Natural killer cell treated with Interleukin-12 subunit alpha and Interleukin-12 subunit beta and Interleukin-15 and Interleukin-18, amount 100 ng/mL, for 72 hours (primary cell): ENCODE results near the gene TBK1. TPM values are rescaled to one million over a fixed set of nuclear protein-coding genes. Genes with fewer than 3 reads are reported as not detected.
A peak's percentile ranks its signal among the peaks of the same experiment; 100 is the strongest.
"Not testable (repeated sequence)": the region's sequence is repeated elsewhere in the genome, so short reads cannot be mapped to it uniquely, and the experiment has no call there.

Source experiments
- ATAC-seq, 2 donors: fragments of 150-1000 bp; cut with Tn5 transposase in 1 of 2; sonication (Bioruptor Pico), chemical (Tn5 transposase) in 1 of 2; 2 replicates each; pipeline ENCODE4 v1.10.0; 2021
- DNase-seq: peaks from one replicate; pipeline ENCODE4 v3.0.0; 2022; ENCODE audit warnings: low spot score
- H3K27ac Mint-ChIP-seq, 2 donors: 1 replicate in 1 of 2; 2 replicates in 1 of 2; pipeline ENCODE4 v1.8.0; 2022; ENCODE audit warnings: mixed read lengths in 2 of 2, mild to moderate bottlenecking in 1 of 2, moderate library complexity in 1 of 2
- H3K27me3 Mint-ChIP-seq, 2 donors: 1 replicate in 1 of 2; 2 replicates in 1 of 2; pipeline ENCODE4 v1.8.0; 2022; ENCODE audit warnings: mixed read lengths in 2 of 2
- H3K36me3 Mint-ChIP-seq: one replicate; pipeline ENCODE4 v1.8.0; 2022; ENCODE audit warnings: mixed read lengths
- H3K4me1 Mint-ChIP-seq, 2 donors: 1 replicate in 1 of 2; 2 replicates in 1 of 2; pipeline ENCODE4 v1.8.0; 2022; ENCODE audit warnings: low read depth in 2 of 2, mixed read lengths in 2 of 2, mild to moderate bottlenecking in 1 of 2
- H3K4me3 Mint-ChIP-seq: one replicate; pipeline ENCODE4 v1.8.0; 2022; ENCODE audit warnings: mixed read lengths
- H3K9me3 Mint-ChIP-seq: 2 replicates; pipeline ENCODE4 v1.8.0; 2022; ENCODE audit warnings: mixed read lengths
- total RNA-seq, 2 donors: library from RNA; stranded (reverse); gene quantifications; one replicate each; pipeline ENCODE4 v1.2.3, GENCODE V29; 2022

TBK1 gene
- total RNA-seq, 2 donors from 2014 or later, result 41.9 to 42.1 TPM

GRCh38 chr12:64494998-64495729 lies 43.2 kb downstream of the TBK1 start:
- no peak overlapping the region for H3K4me3 Mint-ChIP-seq
- DNase-seq (no peak), ATAC-seq (no peak)
- H3K4me1 Mint-ChIP-seq, result peaks cover 0 to 10% of the 10 kb centered on the region in 2 donors
- H3K36me3 Mint-ChIP-seq, result peaks cover 14% of the 10 kb centered on the region
- no peaks in the 10 kb centered on the region for H3K27me3 Mint-ChIP-seq
- no peaks in the 10 kb centered on the region for H3K9me3 Mint-ChIP-seq
- H3K27ac Mint-ChIP-seq, result peak overlapping the region in 1 of 2 donors; percentile 59

DNA sequence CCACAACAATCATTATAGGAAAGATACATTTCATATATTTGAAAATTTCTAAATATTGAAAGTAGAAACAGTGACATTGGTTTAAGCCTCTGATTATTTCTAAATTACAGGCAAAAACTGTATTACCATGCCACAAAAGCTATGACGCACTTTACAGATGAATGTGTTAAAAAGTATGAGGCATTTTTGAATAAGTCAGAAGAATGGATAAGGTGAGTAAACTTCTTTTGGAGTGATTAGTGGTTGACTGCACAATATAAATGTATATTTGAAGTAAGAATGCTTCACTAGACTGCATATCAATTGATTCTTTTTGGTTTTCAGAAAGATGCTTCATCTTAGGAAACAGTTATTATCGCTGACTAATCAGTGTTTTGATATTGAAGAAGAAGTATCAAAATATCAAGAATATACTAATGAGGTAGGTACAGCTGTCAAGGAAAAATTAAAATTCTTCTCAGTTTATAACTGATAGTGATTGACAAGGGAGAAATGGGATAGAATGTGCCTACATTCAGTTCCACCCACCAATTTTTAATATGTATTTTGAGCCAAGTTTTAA lies 45.0 kb downstream of the TBK1 start:
- Mint-ChIP-seq H3K27ac (no peak overlapping the region), H3K4me3 (no peak overlapping the region)

GRCh38 chr12:64497484-64497883 lies 45.6 kb downstream of the TBK1 start:
- Mint-ChIP-seq H3K27me3 (no peaks in the 10 kb centered on the region), H3K36me3 (peaks cover 13% of the 10 kb centered on the region), H3K9me3 (no peaks in the 10 kb centered on the region), H3K4me1 (peaks cover 1 to 15% of the 10 kb centered on the region in 2 donors), H3K27ac (no peak overlapping the region), H3K4me3 (no peak overlapping the region)
- DNase-seq, result no peak
- no peak for ATAC-seq

More for the DNA sequence above, 45.0 kb downstream of the TBK1 start:
- no peak for DNase-seq
- Mint-ChIP-seq H3K36me3 (peaks cover 13% of the 10 kb centered on the region), H3K4me1 (peaks cover 0 to 14% of the 10 kb centered on the region in 2 donors), H3K9me3 (no peaks in the 10 kb centered on the region), H3K27me3 (no peaks in the 10 kb centered on the region)
- ATAC-seq, result no peak

DNA sequence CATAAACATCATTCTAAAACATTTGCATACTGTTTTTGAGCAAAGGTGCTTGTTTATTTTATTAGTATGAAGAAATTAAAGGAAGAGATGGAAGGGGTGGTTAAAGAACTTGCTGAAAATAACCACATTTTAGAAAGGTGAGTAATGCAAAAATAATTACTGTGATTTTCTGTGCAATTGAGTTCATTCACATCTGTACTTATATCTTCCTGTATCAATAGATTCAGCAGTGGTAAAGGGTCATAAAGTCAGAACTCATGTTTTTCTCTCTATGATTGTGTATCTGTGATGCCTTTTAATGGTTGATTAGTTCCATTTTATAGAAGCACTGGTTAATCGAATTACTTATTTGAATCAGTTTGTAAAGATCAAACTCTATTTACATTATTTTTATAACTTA lies 46.0 kb downstream of the TBK1 start:
- Mint-ChIP-seq H3K36me3 (peaks cover 13% of the 10 kb centered on the region), H3K27me3 (no peaks in the 10 kb centered on the region), H3K9me3 (no peaks in the 10 kb centered on the region), H3K4me3 (no peak overlapping the region), H3K4me1 (peaks cover 3 to 18% of the 10 kb centered on the region in 2 donors), H3K27ac (no peak overlapping the region)
- ATAC-seq (no peak), DNase-seq (no peak)

GRCh38 chr12:64500394-64500793 lies 48.5 kb downstream of the TBK1 start:
- Mint-ChIP-seq H3K9me3 (no peaks in the 10 kb centered on the region), H3K4me3 (no peak overlapping the region), H3K4me1 (peaks cover 3 to 11% of the 10 kb centered on the region in 2 donors), H3K36me3 (peaks cover 13% of the 10 kb centered on the region), H3K27ac (peak overlapping the region in 1 of 2 donors; percentile 4), H3K27me3 (no peaks in the 10 kb centered on the region)
- DNase-seq, result no peak
- ATAC-seq, result no peak

DNA sequence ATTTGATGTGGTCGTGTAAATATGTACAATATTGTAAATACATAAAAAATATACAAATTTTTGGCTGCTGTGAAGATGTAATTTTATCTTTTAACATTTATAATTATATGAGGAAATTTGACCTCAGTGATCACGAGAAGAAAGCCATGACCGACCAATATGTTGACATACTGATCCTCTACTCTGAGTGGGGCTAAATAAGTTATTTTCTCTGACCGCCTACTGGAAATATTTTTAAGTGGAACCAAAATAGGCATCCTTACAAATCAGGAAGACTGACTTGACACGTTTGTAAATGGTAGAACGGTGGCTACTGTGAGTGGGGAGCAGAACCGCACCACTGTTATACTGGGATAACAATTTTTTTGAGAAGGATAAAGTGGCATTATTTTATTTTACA lies 49.6 kb downstream of the TBK1 start:
- no peak overlapping the region for H3K4me3 Mint-ChIP-seq
- H3K27ac Mint-ChIP-seq, result no peak overlapping the region
- DNase-seq (no peak), ATAC-seq (no peak)
- no peaks in the 10 kb centered on the region for H3K27me3 Mint-ChIP-seq
- H3K36me3 Mint-ChIP-seq, result peaks cover 13% of the 10 kb centered on the region
- H3K9me3 Mint-ChIP-seq, result no peaks in the 10 kb centered on the region
- peaks cover 3 to 10% of the 10 kb centered on the region in 2 donors for H3K4me1 Mint-ChIP-seq

DNA sequence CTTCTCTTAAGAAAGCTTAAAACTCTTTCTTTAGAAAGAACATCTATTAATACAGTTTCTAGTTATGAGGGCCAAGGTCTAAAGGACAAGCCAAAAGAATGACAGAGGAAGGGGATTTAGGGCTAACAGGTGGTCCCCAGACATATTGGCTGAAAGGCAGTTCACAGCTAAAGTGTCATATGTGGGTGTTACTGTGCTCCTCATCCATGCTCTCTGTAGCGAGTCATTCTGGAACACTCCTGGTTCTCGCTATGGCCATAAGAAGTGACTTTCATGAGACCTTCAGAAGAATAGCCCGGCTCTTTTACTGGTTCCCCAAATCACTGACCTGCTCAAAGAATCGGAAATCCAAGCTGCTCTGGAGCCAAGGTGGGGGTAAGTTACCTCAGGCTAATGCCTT lies 55.0 kb downstream of the TBK1 start:
- DNase-seq (no peak), ATAC-seq (no peak)
- Mint-ChIP-seq H3K4me3 (no peak overlapping the region), H3K4me1 (peaks cover 3 to 5% of the 10 kb centered on the region in 2 donors), H3K9me3 (no peaks in the 10 kb centered on the region), H3K36me3 (no peaks in the 10 kb centered on the region), H3K27ac (no peak overlapping the region), H3K27me3 (no peaks in the 10 kb centered on the region)

- ATAC-seq (no peak), DNase-seq (no peak)
- H3K4me3 Mint-ChIP-seq, result no peak overlapping the region
- H3K36me3 Mint-ChIP-seq, result no peaks in the 10 kb centered on the region
- H3K27ac Mint-ChIP-seq, result no peak overlapping the region
- H3K27me3 Mint-ChIP-seq, result no peaks in the 10 kb centered on the region
- no peaks in the 10 kb centered on the region for H3K9me3 Mint-ChIP-seq
- H3K4me1 Mint-ChIP-seq, result no peaks in the 10 kb centered on the region
These were observed 58.7 kb downstream of the TBK1 start for GRCh38 chr12:64510667-64511066.

DNA sequence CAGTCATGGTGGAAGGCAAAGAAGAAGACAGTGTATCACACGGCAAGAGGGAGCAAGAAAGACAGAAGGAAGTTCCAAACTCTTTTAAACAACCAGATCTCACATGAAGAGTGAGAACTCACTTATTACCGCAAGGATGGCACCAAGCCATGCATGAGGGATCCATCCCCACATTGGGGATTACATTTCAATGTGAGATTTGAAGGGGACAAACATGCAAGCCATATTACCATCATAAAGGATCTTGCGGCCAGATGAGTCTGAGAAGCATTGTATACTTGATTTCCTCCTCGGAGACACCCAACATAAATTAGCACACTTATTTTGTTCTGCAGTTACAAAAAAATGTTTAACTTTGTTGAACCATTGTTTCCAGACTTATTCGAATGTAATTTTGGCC lies 66.5 kb downstream of the TBK1 start:
- ATAC-seq, result no peak
- H3K9me3 Mint-ChIP-seq, result no peaks in the 10 kb centered on the region

GRCh38 chr12:64521833-64522232 lies 69.9 kb downstream of the TBK1 start:
- Mint-ChIP-seq H3K4me1 (no peaks in the 10 kb centered on the region), H3K27ac (no peak overlapping the region), H3K36me3 (no peaks in the 10 kb centered on the region), H3K27me3 (peaks cover 4 to 7% of the 10 kb centered on the region in 2 donors), H3K4me3 (no peak overlapping the region), H3K9me3 (no peaks in the 10 kb centered on the region)
- DNase-seq (no peak), ATAC-seq (no peak)

More for the DNA sequence above, 66.5 kb downstream of the TBK1 start:
- DNase-seq, result no peak
- no peak overlapping the region for H3K4me3 Mint-ChIP-seq
- H3K4me1 Mint-ChIP-seq, result no peaks in the 10 kb centered on the region
- H3K27me3 Mint-ChIP-seq, result no peaks in the 10 kb centered on the region
- H3K36me3 Mint-ChIP-seq, result no peaks in the 10 kb centered on the region
- no peak overlapping the region for H3K27ac Mint-ChIP-seq

DNA sequence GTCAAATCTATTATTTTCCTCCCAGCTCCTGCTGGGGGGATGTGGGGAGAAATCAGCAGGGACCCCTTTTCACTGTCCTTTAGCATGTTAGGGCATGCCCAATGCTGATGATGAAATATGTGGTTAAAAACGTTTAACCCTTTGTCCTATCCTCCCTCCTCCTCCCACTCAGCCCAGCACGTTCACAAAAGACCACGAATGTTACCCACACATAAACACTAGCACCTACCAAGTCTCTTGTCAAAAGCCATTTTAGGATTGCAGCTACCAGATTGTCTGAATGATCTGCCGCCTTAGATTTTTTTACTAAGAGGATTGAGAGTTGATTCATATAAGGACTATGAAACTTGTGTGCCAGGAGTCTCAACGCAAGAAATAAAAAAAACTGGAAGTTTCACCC lies 70.4 kb downstream of the TBK1 start:
- Mint-ChIP-seq H3K4me1 (no peaks in the 10 kb centered on the region), H3K9me3 (no peaks in the 10 kb centered on the region), H3K27me3 (peaks cover 4 to 7% of the 10 kb centered on the region in 2 donors), H3K4me3 (no peak overlapping the region), H3K27ac (no peak overlapping the region), H3K36me3 (no peaks in the 10 kb centered on the region)
- ATAC-seq (no peak), DNase-seq (no peak)

GRCh38 chr12:64522807-64523206 lies 70.9 kb downstream of the TBK1 start:
- DNase-seq (no peak), ATAC-seq (no peak)
- no peak overlapping the region for H3K27ac Mint-ChIP-seq
- H3K4me1 Mint-ChIP-seq, result no peaks in the 10 kb centered on the region
- H3K4me3 Mint-ChIP-seq, result no peak overlapping the region
- peaks cover 4 to 7% of the 10 kb centered on the region in 2 donors for H3K27me3 Mint-ChIP-seq
- no peaks in the 10 kb centered on the region for H3K36me3 Mint-ChIP-seq
- H3K9me3 Mint-ChIP-seq, result no peaks in the 10 kb centered on the region

GRCh38 chr12:64523565-64524444 lies 71.9 kb downstream of the TBK1 start:
- H3K27me3 Mint-ChIP-seq, H3K4me1 Mint-ChIP-seq, H3K4me3 Mint-ChIP-seq, H3K27ac Mint-ChIP-seq, H3K36me3 Mint-ChIP-seq, DNase-seq, ATAC-seq, H3K9me3 Mint-ChIP-seq: not testable (repeated sequence)
